HG03520 (cell line): ENCODE data around the gene FILIP1L.
"Not testable (repeated sequence)": the region's sequence is repeated elsewhere in the genome, so short reads cannot be mapped to it uniquely, and the experiment has no call there.

Experiments used
- ATAC-seq: cut with Tn5 transposase; IDR thresholded peaks from one replicate; pipeline ENCODE4 v1.9.1; 2021; ENCODE audit warnings: mild to moderate bottlenecking, moderate library complexity; ENCODE audit not compliant: unreplicated experiment

FILIP1L gene

DNA sequence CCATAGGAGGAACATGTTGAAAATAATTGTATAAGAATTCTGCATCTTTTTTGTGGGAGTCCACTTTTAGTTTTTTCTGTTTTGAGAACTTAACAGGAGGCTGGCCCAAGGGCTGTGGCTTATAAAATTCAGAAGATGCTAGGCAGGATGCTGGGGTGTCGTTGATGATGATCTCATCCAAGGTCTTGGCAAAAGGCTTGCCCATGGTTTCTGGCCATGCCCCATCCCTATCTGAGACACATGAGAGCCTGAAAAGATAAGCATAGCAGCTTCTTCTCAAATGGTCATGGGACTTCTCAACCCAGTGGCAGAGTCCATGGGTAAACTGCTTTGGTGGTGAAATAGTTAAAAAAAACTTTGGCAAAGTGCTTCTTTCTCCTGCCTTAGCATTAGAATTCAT is 261.4 kb downstream of the FILIP1L start:
- no peak for ATAC-seq

- no peak for ATAC-seq
Measured at GRCh38 chr3:99851955-99852354, 262.3 kb downstream of the FILIP1L start.

GRCh38 chr3:99850608-99851007 is 263.7 kb downstream of the FILIP1L start:
- ATAC-seq = no peak

DNA sequence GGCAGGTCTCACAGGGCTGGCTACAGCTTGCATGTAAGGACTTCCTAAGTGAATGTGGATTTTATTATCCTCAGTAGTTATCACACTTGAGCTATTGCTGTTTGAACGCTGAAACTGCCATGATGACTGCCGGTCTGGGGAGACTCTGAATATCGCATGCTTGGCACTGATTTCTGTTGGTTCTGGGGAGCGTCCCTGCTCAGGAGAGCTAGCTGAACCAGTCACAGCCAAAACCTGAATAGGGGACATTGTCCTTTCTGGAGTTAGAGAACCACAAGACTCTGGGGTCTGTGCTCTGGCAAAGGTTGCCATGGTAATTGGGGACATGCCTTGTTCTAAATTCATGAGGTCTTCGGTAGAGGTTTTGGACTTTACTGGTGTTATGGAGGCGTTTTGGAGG is 265.9 kb downstream of the FILIP1L start:
- no peak for ATAC-seq

- no peak for ATAC-seq
Measured at GRCh38 chr3:99846477-99847160, 267.7 kb downstream of the FILIP1L start.

DNA sequence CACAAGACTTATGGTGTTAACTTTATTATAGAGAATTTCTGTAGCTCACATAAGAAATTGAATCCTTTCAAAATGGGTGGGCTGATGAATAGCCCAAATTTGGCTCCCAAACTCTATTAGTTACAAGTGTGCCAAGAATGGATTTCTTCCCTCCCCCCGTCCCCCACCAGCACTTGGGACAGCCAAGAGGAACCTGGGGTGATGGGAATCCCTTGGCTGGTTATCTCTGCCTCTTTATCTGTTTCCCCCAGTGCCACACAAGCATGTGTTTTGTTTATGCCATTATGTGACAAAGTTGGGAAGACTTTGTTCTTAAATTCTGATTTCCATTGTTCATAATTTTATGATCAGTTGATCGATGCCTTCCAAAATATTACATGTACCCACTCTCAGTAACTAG is 268.3 kb downstream of the FILIP1L start:
- no peak for ATAC-seq

- no peak for ATAC-seq
Measured at GRCh38 chr3:99845331-99845730, 269.0 kb downstream of the FILIP1L start.

DNA sequence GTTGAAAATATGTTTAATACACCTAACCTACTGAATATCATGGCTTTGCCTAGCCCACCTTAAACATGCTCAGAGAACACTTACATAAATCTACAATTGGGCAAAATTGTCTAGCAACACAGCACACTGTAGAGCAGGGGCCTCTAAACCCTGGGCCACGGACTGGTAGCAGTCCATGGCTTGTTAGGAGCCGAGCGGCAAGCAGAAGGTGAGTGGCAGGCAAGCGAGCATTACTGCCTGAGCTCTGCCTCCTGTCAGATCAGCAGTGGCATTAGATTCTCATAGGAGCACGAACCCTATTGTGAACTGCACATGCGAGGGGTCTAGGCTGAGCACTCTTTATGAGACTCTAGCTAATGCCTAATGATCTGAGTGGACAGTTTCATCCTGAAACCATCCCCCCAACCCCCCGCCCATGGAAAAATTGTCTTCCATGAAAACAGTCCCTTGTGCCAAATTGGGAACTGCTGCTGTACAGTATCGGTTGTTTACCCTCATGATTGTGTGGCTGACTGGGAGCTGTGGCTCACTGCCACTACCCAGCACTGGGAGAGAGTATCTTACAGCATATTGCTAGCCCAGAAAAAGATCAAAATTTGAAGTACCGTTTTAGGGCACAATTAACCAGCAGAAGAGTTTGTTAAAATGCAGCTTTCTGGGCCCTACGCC is 270.6 kb downstream of the FILIP1L start:
- ATAC-seq = peak; percentile 15

DNA sequence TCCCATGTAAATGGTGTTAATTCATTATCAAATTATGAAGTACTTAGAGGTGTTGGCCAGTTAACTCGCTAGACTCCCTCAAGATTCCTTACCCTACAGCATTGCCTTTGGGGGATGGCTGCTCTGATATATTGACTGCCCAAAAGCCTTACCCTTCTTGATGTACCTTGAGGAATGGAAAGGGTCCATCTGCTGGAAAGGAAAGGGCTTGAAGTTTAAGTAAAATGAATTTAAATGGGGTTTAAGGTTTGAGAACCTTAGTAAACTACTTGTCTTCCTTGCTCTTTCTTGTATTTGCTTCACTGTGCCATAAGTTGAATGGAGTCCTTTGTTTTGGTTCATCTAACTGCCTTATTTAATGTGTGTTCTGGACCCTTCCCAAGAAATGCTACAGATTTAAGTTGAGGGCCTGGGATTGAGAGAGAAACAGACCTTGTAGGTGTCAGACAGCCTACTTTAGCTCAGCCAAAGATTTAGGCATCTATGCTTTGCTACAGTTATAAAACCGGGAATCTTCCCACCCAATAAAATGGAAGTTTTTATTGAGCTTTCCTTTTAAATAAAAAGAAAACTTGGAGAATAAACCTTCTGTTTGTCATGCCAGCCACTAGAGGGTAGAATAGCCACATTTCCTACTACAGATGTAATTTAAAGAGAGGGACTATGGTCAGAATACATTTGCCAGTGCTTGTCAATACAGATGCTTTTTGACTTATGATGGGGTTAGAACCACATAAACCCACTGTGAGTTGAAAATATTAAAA is 271.3 kb downstream of the FILIP1L start:
- peak; percentile 49 for ATAC-seq

DNA sequence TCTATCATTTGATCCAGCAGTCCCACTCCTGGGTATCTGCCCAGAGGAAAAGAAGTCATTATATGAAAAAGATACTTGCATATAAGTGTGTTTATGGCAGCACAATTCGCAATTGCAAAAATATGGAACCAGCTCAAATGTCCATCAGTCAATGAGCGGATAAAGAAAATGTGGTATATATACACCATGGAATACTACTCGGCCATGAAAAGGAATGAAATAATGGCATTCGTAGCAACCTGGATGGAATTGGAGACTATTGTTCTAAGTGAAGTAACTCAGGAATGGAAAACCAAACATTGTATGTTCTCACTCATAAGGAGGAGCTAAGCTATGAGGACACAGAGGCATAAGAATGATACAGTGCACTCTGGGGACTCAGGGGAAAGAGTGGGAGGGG is 272.4 kb downstream of the FILIP1L start:
- ATAC-seq = not testable (repeated sequence)

- ATAC-seq = no peak
Measured at GRCh38 chr3:99839613-99840012, 274.7 kb downstream of the FILIP1L start.

- no peak for ATAC-seq
Measured at GRCh38 chr3:99838755-99839154, 275.5 kb downstream of the FILIP1L start.

- no peak for ATAC-seq
Measured at GRCh38 chr3:99837715-99838114, 276.6 kb downstream of the FILIP1L start.

DNA sequence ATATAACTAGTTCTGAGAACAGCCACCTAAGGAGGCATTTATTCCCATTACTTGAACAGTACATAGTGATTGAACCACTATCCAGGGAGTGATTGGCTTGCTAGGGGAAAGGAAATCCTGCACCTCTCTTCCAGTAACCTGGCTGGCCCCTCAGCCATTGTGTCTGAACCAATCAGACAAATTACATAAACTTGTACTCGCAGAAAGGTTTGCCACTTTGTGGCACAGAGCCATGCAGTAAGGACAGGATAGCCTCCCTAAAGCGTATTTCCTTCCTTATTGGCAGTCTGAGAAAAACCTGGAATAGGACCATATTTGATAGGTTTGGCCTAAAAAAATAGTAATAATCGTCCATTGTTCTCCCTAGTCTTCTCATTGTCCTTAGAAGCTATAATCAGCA is 277.6 kb downstream of the FILIP1L start:
- ATAC-seq = no peak

GRCh38 chr3:99834211-99834957 is 279.9 kb downstream of the FILIP1L start:
- no peak for ATAC-seq

DNA sequence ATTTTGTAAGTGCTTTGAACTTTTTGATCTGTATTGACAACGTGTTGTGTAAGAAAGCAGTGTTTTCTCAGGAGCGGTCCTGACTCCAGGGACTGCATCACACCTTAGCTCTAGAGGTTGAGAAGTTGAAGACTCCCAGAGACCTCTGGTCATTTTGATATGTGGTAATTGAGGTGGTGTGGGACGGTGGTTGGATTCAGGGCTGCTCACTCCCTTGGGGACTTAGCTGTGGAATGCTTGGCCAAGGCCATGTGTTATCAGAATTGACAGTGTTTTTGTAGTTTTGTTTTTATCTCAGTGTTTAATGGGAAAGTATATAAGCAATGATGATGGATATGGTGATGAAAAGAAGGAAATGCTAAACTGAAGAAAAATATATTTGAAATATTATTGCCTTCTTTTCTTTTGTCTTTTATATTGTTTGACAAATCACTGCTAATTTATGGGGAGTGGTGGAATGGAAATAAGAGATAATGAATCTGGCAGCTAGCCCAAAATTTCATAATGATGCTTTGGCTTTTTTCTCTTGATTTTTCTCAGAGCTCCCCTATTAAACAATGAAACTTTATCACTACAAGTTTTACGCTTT is 280.6 kb downstream of the FILIP1L start:
- ATAC-seq = no peak

DNA sequence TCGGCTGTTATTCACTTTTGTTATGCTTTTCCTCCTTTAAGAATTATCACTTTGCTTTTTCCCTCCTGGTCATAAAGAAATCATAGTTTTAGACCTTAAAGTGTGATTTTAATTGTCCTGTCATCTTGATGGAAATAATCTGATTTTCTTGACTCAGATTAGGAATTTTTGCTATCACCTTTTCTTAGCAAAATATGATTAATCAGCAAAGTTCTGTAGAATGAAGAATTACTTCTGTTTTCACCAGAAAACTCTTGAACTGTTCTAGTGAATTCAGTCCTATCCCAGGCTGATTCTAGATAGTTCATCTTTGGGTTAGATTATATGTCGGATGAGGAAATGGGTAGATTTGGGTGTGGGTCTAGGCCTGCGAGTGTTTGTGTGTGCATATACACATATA is 284.5 kb downstream of the FILIP1L start:
- no peak for ATAC-seq

- no peak for ATAC-seq
Measured at GRCh38 chr3:99825004-99825640, 289.2 kb downstream of the FILIP1L start.

- no peak for ATAC-seq
Measured at GRCh38 chr3:99823723-99824711, 290.3 kb downstream of the FILIP1L start.
